HEK293 (cell line): ENCODE measurements around the gene ZNF48.

ENCODE experiments used
- HIC1 ChIP-seq: fragments of 450-650 bp; formaldehyde crosslinking; IDR thresholded peaks from 2 replicates; pipeline ENCODE4 v1.5.1; 2016; ENCODE audit warnings: missing biosample characterization, missing genetic modification characterization
- INSM2 ChIP-seq: fragments of 450-650 bp; formaldehyde crosslinking; IDR thresholded peaks from 2 replicates; pipeline ENCODE4 v1.5.1; 2016; ENCODE audit warnings: missing biosample characterization, missing genetic modification characterization
- PRDM1 ChIP-seq: fragments of 450-650 bp; formaldehyde crosslinking; IDR thresholded peaks from 2 replicates; pipeline ENCODE4; 2016; ENCODE audit warnings: missing biosample characterization, missing genetic modification characterization
- SP2 ChIP-seq: fragments of 450-650 bp; formaldehyde crosslinking; IDR thresholded peaks from 2 replicates; pipeline ENCODE4 v1.5.1; 2016; ENCODE audit warnings: missing biosample characterization, missing genetic modification characterization
- ZBTB8A ChIP-seq: fragments of 450-650 bp; formaldehyde crosslinking; IDR thresholded peaks from 2 replicates; pipeline ENCODE4 v1.5.1; 2016; ENCODE audit warnings: missing biosample characterization, missing genetic modification characterization
- ZEB2 ChIP-seq: fragments of 450-650 bp; formaldehyde crosslinking; IDR thresholded peaks from 2 replicates; pipeline ENCODE4 v1.5.1; 2016; ENCODE audit warnings: missing biosample characterization, missing genetic modification characterization
- ZNF148 ChIP-seq: fragments of 450-650 bp; formaldehyde crosslinking; IDR thresholded peaks from 2 replicates; pipeline ENCODE4 v1.5.0; 2017; ENCODE audit warnings: missing biosample characterization, missing genetic modification characterization, borderline replicate concordance
- ZNF174 ChIP-seq: fragments of 450-650 bp; formaldehyde crosslinking; IDR thresholded peaks from 2 replicates; pipeline ENCODE4 v1.5.0; 2017; ENCODE audit warnings: missing biosample characterization, mild to moderate bottlenecking, missing genetic modification characterization
- ZNF175 ChIP-seq: fragments of 450-650 bp; formaldehyde crosslinking; IDR thresholded peaks from 2 replicates; pipeline ENCODE4 v1.5.1; 2016; ENCODE audit warnings: missing biosample characterization, missing genetic modification characterization
- ZNF184 ChIP-seq: fragments of 450-650 bp; IDR thresholded peaks from 2 replicates; pipeline ENCODE4 v1.5.1; 2018; ENCODE audit warnings: missing biosample characterization, mild to moderate bottlenecking, missing genetic modification characterization
- ZNF214 ChIP-seq: fragments of 450-650 bp; formaldehyde crosslinking; IDR thresholded peaks from 2 replicates; pipeline ENCODE4 v1.5.1; 2017; ENCODE audit warnings: missing biosample characterization, mild to moderate bottlenecking, missing genetic modification characterization, borderline replicate concordance
- ZNF280D ChIP-seq: fragments of 450-650 bp; formaldehyde crosslinking; IDR thresholded peaks from 2 replicates; pipeline ENCODE4 v1.5.1; 2016; ENCODE audit warnings: missing biosample characterization, missing genetic modification characterization
- ZNF324 ChIP-seq: fragments of 450-650 bp; formaldehyde crosslinking; IDR thresholded peaks from 2 replicates; pipeline ENCODE4 v1.5.1; 2016; ENCODE audit warnings: missing biosample characterization, missing genetic modification characterization
- ZNF37A ChIP-seq: fragments of 450-650 bp; IDR thresholded peaks from 2 replicates; pipeline ENCODE4 v1.5.1; 2018; ENCODE audit warnings: missing biosample characterization, missing genetic modification characterization
- ZNF501 ChIP-seq: fragments of 450-650 bp; formaldehyde crosslinking; IDR thresholded peaks from 2 replicates; pipeline ENCODE4 v1.5.1; 2016; ENCODE audit warnings: missing biosample characterization, missing genetic modification characterization
- ZNF610 ChIP-seq: fragments of 450-650 bp; formaldehyde crosslinking; IDR thresholded peaks from 2 replicates; pipeline ENCODE4 v1.5.1; 2016; ENCODE audit warnings: missing biosample characterization, missing genetic modification characterization, borderline replicate concordance
- ZNF645 ChIP-seq: fragments of 450-650 bp; formaldehyde crosslinking; IDR thresholded peaks from 2 replicates; pipeline ENCODE4; 2016; ENCODE audit warnings: missing biosample characterization, missing genetic modification characterization
- ZNF747 ChIP-seq: fragments of 450-650 bp; formaldehyde crosslinking; IDR thresholded peaks from 2 replicates; pipeline ENCODE4 v1.5.1; 2016; ENCODE audit warnings: missing biosample characterization, missing genetic modification characterization
- ZNF843 ChIP-seq: fragments of 450-650 bp; formaldehyde crosslinking; IDR thresholded peaks from 2 replicates; pipeline ENCODE4 v1.5.1; 2016; ENCODE audit warnings: missing biosample characterization, missing genetic modification characterization
- TF ChIP-seq, protein P1 (sequence below): fragments of 450-650 bp; formaldehyde crosslinking; IDR thresholded peaks from 2 replicates; pipeline ENCODE4 v1.5.1; 2016; ENCODE audit warnings: missing biosample characterization, missing genetic modification characterization

ZNF48 gene

GRCh38 chr16:30395992-30396585 is 869 bp downstream of the ZNF48 start (continued):
- TF ChIP-seq ZNF174 (tag by site-specific recombination) (no peak), INSM2 (tag by site-specific recombination) (no peak), ZNF501 (0 out of 2 replicates have a peak, but pooled peaks have one; percentile 38), ZNF747 (tag by site-specific recombination) (no peak), ZNF280D (tag by site-specific recombination) (no peak), SP2 (tag by site-specific recombination) (0 out of 2 replicates have a peak, but pooled peaks have one; percentile 18), ZNF324 (peak; percentile 7; the same call in 1 of the 2 replicates), ZNF37A (no peak), ZBTB8A (tag by site-specific recombination) (peak; percentile 72), PRDM1 (0 out of 2 replicates have a peak, but pooled peaks have one; percentile 33), ZNF184 (tag by site-specific recombination) (no peak), HIC1 (tag by site-specific recombination) (no peak), ZNF214 (tag by site-specific recombination) (no peak), ZNF645 (no peak), ZNF148 (tag by site-specific recombination) (no peak), ZNF175 (no peak), ZEB2 (tag by site-specific recombination) (peak; percentile 12; the same call in 1 of the 2 replicates), ZNF843 (tag by site-specific recombination) (no peak; the same call in 1 of the 2 replicates), ZNF610 (no peak)
- TF ChIP-seq, protein P1, sequence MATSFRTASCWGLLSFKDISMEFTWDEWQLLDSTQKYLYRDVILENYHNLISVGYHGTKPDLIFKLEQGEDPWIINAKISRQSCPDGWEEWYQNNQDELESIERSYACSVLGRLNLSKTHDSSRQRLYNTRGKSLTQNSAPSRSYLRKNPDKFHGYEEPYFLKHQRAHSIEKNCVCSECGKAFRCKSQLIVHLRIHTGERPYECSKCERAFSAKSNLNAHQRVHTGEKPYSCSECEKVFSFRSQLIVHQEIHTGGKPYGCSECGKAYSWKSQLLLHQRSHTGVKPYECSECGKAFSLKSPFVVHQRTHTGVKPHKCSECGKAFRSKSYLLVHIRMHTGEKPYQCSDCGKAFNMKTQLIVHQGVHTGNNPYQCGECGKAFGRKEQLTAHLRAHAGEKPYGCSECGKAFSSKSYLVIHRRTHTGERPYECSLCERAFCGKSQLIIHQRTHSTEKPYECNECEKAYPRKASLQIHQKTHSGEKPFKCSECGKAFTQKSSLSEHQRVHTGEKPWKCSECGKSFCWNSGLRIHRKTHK (tag by site-specific recombination), result no peak
